ENCODE results near the gene PEAK1.

- no peak for TF ChIP-seq POLR2A (IDR thresholded peaks at IDR 0.05)
- TF ChIP-seq, protein P1, sequence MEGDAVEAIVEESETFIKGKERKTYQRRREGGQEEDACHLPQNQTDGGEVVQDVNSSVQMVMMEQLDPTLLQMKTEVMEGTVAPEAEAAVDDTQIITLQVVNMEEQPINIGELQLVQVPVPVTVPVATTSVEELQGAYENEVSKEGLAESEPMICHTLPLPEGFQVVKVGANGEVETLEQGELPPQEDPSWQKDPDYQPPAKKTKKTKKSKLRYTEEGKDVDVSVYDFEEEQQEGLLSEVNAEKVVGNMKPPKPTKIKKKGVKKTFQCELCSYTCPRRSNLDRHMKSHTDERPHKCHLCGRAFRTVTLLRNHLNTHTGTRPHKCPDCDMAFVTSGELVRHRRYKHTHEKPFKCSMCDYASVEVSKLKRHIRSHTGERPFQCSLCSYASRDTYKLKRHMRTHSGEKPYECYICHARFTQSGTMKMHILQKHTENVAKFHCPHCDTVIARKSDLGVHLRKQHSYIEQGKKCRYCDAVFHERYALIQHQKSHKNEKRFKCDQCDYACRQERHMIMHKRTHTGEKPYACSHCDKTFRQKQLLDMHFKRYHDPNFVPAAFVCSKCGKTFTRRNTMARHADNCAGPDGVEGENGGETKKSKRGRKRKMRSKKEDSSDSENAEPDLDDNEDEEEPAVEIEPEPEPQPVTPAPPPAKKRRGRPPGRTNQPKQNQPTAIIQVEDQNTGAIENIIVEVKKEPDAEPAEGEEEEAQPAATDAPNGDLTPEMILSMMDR (IDR thresholded peaks at IDR 0.05) = no peak
Observed at GRCh38 chr15:77057072-77057471, 362.8 kb downstream of the PEAK1 start.
